LHCN-M2 (cell line): ENCODE results near the gene FBXL16. TPM values are rescaled to one million over a fixed set of nuclear protein-coding genes. Genes with fewer than 3 reads are reported as not detected.

ENCODE experiments used
- DNase-seq: peaks from one replicate; pipeline ENCODE4 v3.0.0-alpha.2; 2012; ENCODE audit warnings: low read depth
- total RNA-seq: library from RNA; depleted of rRNA; stranded (reverse); fragments of >200 nt; gene quantifications from 2 replicates; pipeline ENCODE4 v1.2.3, GENCODE V29; 2014

The FBXL16 gene
- total RNA-seq, 1 experiment from 2014 or later: not detected

- no peak for DNase-seq
Measured at GRCh38 chr16:667113-667779, 38.4 kb downstream of the FBXL16 start.

GRCh38 chr16:666572-666971, 39.0 kb downstream of the FBXL16 start:
- DNase-seq: no peak

GRCh38 chr16:662597-662996, 43.0 kb downstream of the FBXL16 start:
- no peak for DNase-seq

GRCh38 chr16:662095-662494, 43.5 kb downstream of the FBXL16 start:
- DNase-seq: no peak

- DNase-seq: no peak
Measured at GRCh38 chr16:661184-661821, 44.3 kb downstream of the FBXL16 start.

- DNase-seq: peak; percentile 70
Measured at GRCh38 chr16:660459-661183, 45.0 kb downstream of the FBXL16 start.

GRCh38 chr16:660132-660458, 45.5 kb downstream of the FBXL16 start:
- no peak for DNase-seq

GRCh38 chr16:659618-660017, 46.0 kb downstream of the FBXL16 start:
- no peak for DNase-seq

- no peak for DNase-seq
Measured at GRCh38 chr16:658679-659571, 46.7 kb downstream of the FBXL16 start.

- no peak for DNase-seq
Measured at GRCh38 chr16:657487-657886, 48.1 kb downstream of the FBXL16 start.

- no peak for DNase-seq
Measured at GRCh38 chr16:654034-654433, 51.6 kb downstream of the FBXL16 start.

GRCh38 chr16:652454-653305, 52.9 kb downstream of the FBXL16 start:
- no peak for DNase-seq

GRCh38 chr16:651844-652243, 53.8 kb downstream of the FBXL16 start:
- no peak for DNase-seq

GRCh38 chr16:649631-650030, 56.0 kb downstream of the FBXL16 start:
- DNase-seq: no peak

- peak; percentile 85 for DNase-seq
Measured at GRCh38 chr16:648781-649589, 56.6 kb downstream of the FBXL16 start, which contains the start of gene WDR90. TSS of gene WDR90 (plus strand) at chr16:649365. CDS start at chr16:649417, 52 bp downstream.

- DNase-seq: peak; percentile 51
Measured at GRCh38 chr16:648071-648780, 57.4 kb downstream of the FBXL16 start.

GRCh38 chr16:647173-647902, 58.3 kb downstream of the FBXL16 start:
- no peak for DNase-seq

- DNase-seq: no peak
Measured at GRCh38 chr16:646679-647172, 58.9 kb downstream of the FBXL16 start.
